HepG2 (cell line): ENCODE data around the gene ENPP7. TPM values are rescaled to one million over a fixed set of nuclear protein-coding genes. Genes with fewer than 3 reads are reported as not detected.
A peak's percentile ranks its signal among the peaks of the same experiment; 100 is the strongest.

Source experiments
- ATAD3A ChIP-seq: sonication (generic); formaldehyde crosslinking; IDR thresholded peaks from 2 replicates; pipeline ENCODE4 v1.4.0; 2020; ENCODE audit warnings: missing genetic modification reagents
- ELF3 ChIP-seq: IDR thresholded peaks from 2 replicates; pipeline ENCODE4 v1.6.1; 2016; ENCODE audit warnings: missing genetic modification reagents, missing compliant biosample characterization
- HNF4A ChIP-seq: sonication (generic); formaldehyde crosslinking; IDR thresholded peaks from 2 replicates; pipeline ENCODE4 v1.4.0; 2020; ENCODE audit warnings: missing genetic modification reagents
- KDM5B ChIP-seq: sonication (generic); formaldehyde crosslinking; IDR thresholded peaks from 2 replicates; pipeline ENCODE4 v1.4.0; 2020; ENCODE audit warnings: missing genetic modification reagents, mild to moderate bottlenecking, borderline replicate concordance
- NCOA1 ChIP-seq: sonication (generic); formaldehyde crosslinking; IDR thresholded peaks from 2 replicates; pipeline ENCODE4 v1.9.0; 2021; ENCODE audit warnings: missing genetic modification reagents
- NCOR1 ChIP-seq: fragments of 200-600 bp; sonication (generic); IDR thresholded peaks from 2 replicates; pipeline ENCODE4 v1.7.0; 2017; ENCODE audit warnings: antibody characterized with exemption, low read length, borderline replicate concordance
- PCBP1 ChIP-seq: fragments of 200-400 bp; formaldehyde crosslinking; IDR thresholded peaks from 2 replicates; pipeline ENCODE4 v1.6.1; 2017; ENCODE audit warnings: mild to moderate bottlenecking, low read depth, low read length, borderline replicate concordance
- SRY ChIP-seq: sonication (generic); formaldehyde crosslinking; IDR thresholded peaks from 2 replicates; pipeline ENCODE4 v1.8.0; 2022; ENCODE audit warnings: mild to moderate bottlenecking, missing genetic modification reagents
- ZFP62 ChIP-seq: sonication (generic); formaldehyde crosslinking; IDR thresholded peaks from 2 replicates; pipeline ENCODE4 v1.4.0; 2020; ENCODE audit warnings: missing genetic modification reagents
- ZNF496 ChIP-seq: sonication (generic); formaldehyde crosslinking; IDR thresholded peaks from 2 replicates; pipeline ENCODE4 v1.8.1; 2023; ENCODE audit warnings: mild to moderate bottlenecking, moderate library complexity, missing genetic modification reagents; ENCODE audit not compliant: insufficient replicate concordance
- ZNF547 ChIP-seq: sonication (generic); formaldehyde crosslinking; IDR thresholded peaks from 2 replicates; pipeline ENCODE4 v1.5.1; 2020; ENCODE audit warnings: mild to moderate bottlenecking, missing genetic modification reagents
- ZNF607 ChIP-seq: sonication (generic); formaldehyde crosslinking; IDR thresholded peaks from 2 replicates; pipeline ENCODE4 v1.5.1; 2020; ENCODE audit warnings: missing genetic modification reagents, mild to moderate bottlenecking, borderline replicate concordance
- ZNF782 ChIP-seq: sonication (generic); formaldehyde crosslinking; IDR thresholded peaks from 2 replicates; pipeline ENCODE4 v1.4.0; 2020; ENCODE audit warnings: missing genetic modification reagents, mild to moderate bottlenecking, borderline replicate concordance
- ZNF883 ChIP-seq: sonication (generic); formaldehyde crosslinking; IDR thresholded peaks from 2 replicates; pipeline ENCODE4 v1.5.1; 2020; ENCODE audit warnings: mild to moderate bottlenecking, missing genetic modification reagents; ENCODE audit errors: not compliant biosample characterization
- polyA plus RNA-seq, 8 experiments: library from polyadenylated mRNA; depleted of rRNA in 3 of 8; stranded (reverse) in 7 of 8; unstranded in 1 of 8; fragments of >200 nt; fragmentation: Illumina TruSeq in 4 of 8; extraction: Trizol in 4 of 8; gene quantifications; 2 replicates each; pipeline versions ENCODE4 v1.2.1 to v1.2.3, GENCODE V29; 2011 to 2016; ENCODE audit warnings: low read depth in 4 of 8, missing spikeins in 1 of 8, mixed read lengths in 1 of 8; ENCODE audit not compliant: insufficient read depth in 1 of 8
- total RNA-seq, 5 experiments: library from RNA; depleted of rRNA; stranded (reverse); fragments of >200 nt; fragmentation: Illumina TruSeq; extraction: Trizol; gene quantifications; 2 replicates each; pipeline ENCODE4 v1.2.3, GENCODE V29; 2016; ENCODE audit warnings: low read depth in 1 of 5
- TF ChIP-seq, protein P1 (sequence below): sonication (generic); formaldehyde crosslinking; IDR thresholded peaks from 2 replicates; pipeline ENCODE4 v1.8.0; 2022; ENCODE audit warnings: missing genetic modification reagents, mild to moderate bottlenecking, moderate library complexity, borderline replicate concordance
- TF ChIP-seq, protein P2 (sequence below): sonication (generic); formaldehyde crosslinking; IDR thresholded peaks from 2 replicates; pipeline ENCODE4 v1.5.1; 2020; ENCODE audit warnings: mild to moderate bottlenecking, missing genetic modification reagents, moderate library complexity
- TF ChIP-seq, protein P3 (sequence below): sonication (generic); formaldehyde crosslinking; IDR thresholded peaks from 2 replicates; pipeline ENCODE4 v1.5.0; 2020; ENCODE audit warnings: missing genetic modification reagents, mild to moderate bottlenecking, borderline replicate concordance

Gene ENPP7
- total and polyA plus RNA-seq, 2 of the 13 experiments (the other 11 are each of a cell fraction or from before 2014, with no cell fraction given) = 1.1 to 2.2 TPM

DNA sequence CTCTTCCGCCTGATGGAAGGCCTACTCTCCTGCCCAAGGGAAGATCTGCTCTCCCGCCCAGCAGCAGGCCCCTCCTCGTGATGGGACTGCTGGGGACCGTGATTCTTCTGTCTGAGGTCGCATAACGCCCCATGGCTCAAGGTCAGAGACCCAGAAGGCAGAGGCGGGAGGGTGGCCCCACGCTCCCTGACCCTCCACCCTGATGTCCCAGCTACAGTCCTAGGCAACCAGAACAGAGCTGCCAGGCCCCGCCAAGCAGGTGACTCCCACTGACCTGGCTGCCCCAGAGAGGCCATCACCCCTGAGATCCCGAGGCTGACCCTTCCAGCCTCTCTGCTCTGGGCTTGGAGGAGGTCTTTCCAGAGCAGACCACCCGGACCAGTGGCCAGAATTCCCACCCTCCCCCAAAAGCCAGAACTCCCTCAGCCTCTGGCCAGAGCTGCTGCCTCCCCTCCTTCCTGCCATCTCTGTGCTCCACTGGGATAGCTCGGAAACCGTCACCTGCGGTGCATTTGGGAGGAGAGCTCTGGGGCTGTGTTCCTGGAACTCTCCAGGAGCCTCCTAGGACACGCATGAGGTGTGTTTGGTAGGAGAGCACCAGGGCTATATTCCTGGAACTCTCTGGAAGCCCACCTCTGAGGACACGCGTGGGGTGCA, 7.3 kb downstream of the ENPP7 start (continued):
- TF ChIP-seq, protein P1, sequence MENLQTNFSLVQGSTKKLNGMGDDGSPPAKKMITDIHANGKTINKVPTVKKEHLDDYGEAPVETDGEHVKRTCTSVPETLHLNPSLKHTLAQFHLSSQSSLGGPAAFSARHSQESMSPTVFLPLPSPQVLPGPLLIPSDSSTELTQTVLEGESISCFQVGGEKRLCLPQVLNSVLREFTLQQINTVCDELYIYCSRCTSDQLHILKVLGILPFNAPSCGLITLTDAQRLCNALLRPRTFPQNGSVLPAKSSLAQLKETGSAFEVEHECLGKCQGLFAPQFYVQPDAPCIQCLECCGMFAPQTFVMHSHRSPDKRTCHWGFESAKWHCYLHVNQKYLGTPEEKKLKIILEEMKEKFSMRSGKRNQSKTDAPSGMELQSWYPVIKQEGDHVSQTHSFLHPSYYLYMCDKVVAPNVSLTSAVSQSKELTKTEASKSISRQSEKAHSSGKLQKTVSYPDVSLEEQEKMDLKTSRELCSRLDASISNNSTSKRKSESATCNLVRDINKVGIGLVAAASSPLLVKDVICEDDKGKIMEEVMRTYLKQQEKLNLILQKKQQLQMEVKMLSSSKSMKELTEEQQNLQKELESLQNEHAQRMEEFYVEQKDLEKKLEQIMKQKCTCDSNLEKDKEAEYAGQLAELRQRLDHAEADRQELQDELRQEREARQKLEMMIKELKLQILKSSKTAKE (CRISPR knock-in tag) = 0 out of 2 replicates have a peak, but pooled peaks have one; percentile 56
- TF ChIP-seq, protein P2, sequence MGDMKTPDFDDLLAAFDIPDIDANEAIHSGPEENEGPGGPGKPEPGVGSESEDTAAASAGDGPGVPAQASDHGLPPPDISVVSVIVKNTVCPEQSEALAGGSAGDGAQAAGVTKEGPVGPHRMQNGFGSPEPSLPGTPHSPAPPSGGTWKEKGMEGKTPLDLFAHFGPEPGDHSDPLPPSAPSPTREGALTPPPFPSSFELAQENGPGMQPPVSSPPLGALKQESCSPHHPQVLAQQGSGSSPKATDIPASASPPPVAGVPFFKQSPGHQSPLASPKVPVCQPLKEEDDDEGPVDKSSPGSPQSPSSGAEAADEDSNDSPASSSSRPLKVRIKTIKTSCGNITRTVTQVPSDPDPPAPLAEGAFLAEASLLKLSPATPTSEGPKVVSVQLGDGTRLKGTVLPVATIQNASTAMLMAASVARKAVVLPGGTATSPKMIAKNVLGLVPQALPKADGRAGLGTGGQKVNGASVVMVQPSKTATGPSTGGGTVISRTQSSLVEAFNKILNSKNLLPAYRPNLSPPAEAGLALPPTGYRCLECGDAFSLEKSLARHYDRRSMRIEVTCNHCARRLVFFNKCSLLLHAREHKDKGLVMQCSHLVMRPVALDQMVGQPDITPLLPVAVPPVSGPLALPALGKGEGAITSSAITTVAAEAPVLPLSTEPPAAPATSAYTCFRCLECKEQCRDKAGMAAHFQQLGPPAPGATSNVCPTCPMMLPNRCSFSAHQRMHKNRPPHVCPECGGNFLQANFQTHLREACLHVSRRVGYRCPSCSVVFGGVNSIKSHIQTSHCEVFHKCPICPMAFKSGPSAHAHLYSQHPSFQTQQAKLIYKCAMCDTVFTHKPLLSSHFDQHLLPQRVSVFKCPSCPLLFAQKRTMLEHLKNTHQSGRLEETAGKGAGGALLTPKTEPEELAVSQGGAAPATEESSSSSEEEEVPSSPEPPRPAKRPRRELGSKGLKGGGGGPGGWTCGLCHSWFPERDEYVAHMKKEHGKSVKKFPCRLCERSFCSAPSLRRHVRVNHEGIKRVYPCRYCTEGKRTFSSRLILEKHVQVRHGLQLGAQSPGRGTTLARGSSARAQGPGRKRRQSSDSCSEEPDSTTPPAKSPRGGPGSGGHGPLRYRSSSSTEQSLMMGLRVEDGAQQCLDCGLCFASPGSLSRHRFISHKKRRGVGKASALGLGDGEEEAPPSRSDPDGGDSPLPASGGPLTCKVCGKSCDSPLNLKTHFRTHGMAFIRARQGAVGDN (CRISPR knock-in tag) = peak; percentile 73
- no peak for TF ChIP-seq ZNF782 (CRISPR knock-in tag)
- no peak for TF ChIP-seq ZNF883 (CRISPR knock-in tag)
- TF ChIP-seq HNF4A = peak; percentile 54; the same call in 1 of the 2 replicates
- no peak for TF ChIP-seq ZNF496 (CRISPR knock-in tag)
- peak; percentile 43; the same call in 1 of the 2 replicates for TF ChIP-seq NCOR1
- TF ChIP-seq ZFP62 (CRISPR knock-in tag) = no peak
- peak; percentile 50; the same call in 1 of the 2 replicates for TF ChIP-seq NCOA1
- no peak for TF ChIP-seq KDM5B (CRISPR knock-in tag)
- TF ChIP-seq ELF3 (CRISPR knock-in tag) = no peak
- TF ChIP-seq ZNF547 (CRISPR knock-in tag) = 0 out of 2 replicates have a peak, but pooled peaks have one; percentile 39
- TF ChIP-seq ATAD3A = no peak
- TF ChIP-seq SRY (CRISPR knock-in tag) = 0 out of 2 replicates have a peak, but pooled peaks have one; percentile 33
- no peak for TF ChIP-seq ZNF607 (CRISPR knock-in tag)
- no peak for TF ChIP-seq PCBP1
- TF ChIP-seq, protein P3, sequence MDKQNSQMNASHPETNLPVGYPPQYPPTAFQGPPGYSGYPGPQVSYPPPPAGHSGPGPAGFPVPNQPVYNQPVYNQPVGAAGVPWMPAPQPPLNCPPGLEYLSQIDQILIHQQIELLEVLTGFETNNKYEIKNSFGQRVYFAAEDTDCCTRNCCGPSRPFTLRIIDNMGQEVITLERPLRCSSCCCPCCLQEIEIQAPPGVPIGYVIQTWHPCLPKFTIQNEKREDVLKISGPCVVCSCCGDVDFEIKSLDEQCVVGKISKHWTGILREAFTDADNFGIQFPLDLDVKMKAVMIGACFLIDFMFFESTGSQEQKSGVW = no peak
